Measurements from ENCODE around the gene SNRPA.

DNA sequence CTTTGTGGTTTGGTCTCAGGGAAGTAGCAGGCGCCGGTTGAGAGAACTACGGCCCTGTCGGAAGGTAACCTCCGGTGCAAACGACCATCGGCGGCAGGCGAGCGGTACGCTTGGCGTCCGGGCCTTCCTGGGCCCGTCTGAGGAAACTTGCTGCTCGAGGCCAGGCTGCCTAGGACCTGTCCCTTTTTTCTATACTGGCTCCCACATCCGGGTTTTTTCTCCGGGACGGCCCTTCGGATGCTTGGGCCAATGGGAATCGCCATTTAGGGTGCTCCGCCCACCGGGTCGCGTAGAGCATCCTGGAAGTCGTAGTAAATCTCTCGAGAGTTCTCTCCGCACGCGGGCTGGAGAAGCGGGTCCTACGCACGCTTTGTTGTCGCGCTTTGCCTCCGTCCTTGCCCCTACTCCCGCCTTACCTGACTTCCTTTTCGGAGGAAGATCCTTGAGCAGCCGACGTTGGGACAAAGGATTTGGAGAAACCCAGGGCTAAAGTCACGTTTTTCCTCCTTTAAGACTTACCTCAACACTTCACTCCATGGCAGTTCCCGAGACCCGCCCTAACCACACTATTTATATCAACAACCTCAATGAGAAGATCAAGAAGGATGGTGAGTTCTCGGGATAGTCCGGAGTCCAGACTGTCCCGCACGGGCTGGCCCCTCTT is at the start of gene SNRPA:
- TF ChIP-seq, protein P1, sequence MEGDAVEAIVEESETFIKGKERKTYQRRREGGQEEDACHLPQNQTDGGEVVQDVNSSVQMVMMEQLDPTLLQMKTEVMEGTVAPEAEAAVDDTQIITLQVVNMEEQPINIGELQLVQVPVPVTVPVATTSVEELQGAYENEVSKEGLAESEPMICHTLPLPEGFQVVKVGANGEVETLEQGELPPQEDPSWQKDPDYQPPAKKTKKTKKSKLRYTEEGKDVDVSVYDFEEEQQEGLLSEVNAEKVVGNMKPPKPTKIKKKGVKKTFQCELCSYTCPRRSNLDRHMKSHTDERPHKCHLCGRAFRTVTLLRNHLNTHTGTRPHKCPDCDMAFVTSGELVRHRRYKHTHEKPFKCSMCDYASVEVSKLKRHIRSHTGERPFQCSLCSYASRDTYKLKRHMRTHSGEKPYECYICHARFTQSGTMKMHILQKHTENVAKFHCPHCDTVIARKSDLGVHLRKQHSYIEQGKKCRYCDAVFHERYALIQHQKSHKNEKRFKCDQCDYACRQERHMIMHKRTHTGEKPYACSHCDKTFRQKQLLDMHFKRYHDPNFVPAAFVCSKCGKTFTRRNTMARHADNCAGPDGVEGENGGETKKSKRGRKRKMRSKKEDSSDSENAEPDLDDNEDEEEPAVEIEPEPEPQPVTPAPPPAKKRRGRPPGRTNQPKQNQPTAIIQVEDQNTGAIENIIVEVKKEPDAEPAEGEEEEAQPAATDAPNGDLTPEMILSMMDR (conservative IDR thresholded peaks at IDR 0.05; ENCODE audit: low read length): no peak
- no peak for TF ChIP-seq EZH2phosphoT487 (IDR thresholded peaks at IDR 0.05; ENCODE audit: borderline replicate concordance, low read depth, low read length)

All from OCI-LY7 (cell line).